PC-9 (cell line): Measurements from ENCODE around the gene ACTA1.

ENCODE experiments used
- EZH2 ChIP-seq: fragments of 200-600 bp; sonication (generic); IDR thresholded peaks from 2 replicates; pipeline ENCODE4 v1.8.0; 2017; ENCODE audit warnings: antibody characterized with exemption, low read depth
- TF ChIP-seq, protein P1 (sequence below): fragments of 200-600 bp; sonication (generic); conservative IDR thresholded peaks from 2 replicates; pipeline ENCODE4 v1.6.1; 2017; ENCODE audit warnings: mixed run types, antibody characterized with exemption, mild to moderate bottlenecking, moderate library complexity

GRCh38 chr1:229470406-229471043 lies 36.6 kb upstream of the ACTA1 start:
- TF ChIP-seq EZH2, result no peak
- TF ChIP-seq, protein P1, sequence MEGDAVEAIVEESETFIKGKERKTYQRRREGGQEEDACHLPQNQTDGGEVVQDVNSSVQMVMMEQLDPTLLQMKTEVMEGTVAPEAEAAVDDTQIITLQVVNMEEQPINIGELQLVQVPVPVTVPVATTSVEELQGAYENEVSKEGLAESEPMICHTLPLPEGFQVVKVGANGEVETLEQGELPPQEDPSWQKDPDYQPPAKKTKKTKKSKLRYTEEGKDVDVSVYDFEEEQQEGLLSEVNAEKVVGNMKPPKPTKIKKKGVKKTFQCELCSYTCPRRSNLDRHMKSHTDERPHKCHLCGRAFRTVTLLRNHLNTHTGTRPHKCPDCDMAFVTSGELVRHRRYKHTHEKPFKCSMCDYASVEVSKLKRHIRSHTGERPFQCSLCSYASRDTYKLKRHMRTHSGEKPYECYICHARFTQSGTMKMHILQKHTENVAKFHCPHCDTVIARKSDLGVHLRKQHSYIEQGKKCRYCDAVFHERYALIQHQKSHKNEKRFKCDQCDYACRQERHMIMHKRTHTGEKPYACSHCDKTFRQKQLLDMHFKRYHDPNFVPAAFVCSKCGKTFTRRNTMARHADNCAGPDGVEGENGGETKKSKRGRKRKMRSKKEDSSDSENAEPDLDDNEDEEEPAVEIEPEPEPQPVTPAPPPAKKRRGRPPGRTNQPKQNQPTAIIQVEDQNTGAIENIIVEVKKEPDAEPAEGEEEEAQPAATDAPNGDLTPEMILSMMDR, result no peak
